Vagina (tissue), 2 donors: ENCODE data around the gene EPHB1.

Experiments
- CTCF ChIP-seq, 3 experiments: fragments of 450-650 bp in 2 of 3; fragments of 200-600 bp in 1 of 3; sonication (generic) in 1 of 3; IDR thresholded peaks; one replicate each; pipeline ENCODE4 v1.5.1; 2017 to 2019; ENCODE audit warnings: antibody characterized with exemption in 3 of 3, mild to moderate bottlenecking in 2 of 3, moderate library complexity in 2 of 3
- POLR2A ChIP-seq, 2 donors: fragments of 450-650 bp; IDR thresholded peaks; one replicate each; pipeline ENCODE4 v1.6.1; 2017; ENCODE audit warnings: antibody characterized with exemption in 2 of 2, mild to moderate bottlenecking in 2 of 2, moderate library complexity in 2 of 2

- no peak for TF ChIP-seq CTCF (IDR thresholded peaks at IDR 0.05)
- no peak for TF ChIP-seq POLR2A (IDR thresholded peaks at IDR 0.05)
These were observed 448.6 kb downstream of the EPHB1 start for GRCh38 chr3:135243616-135244015.
